Neuron (in vitro differentiated cells): Measurements from ENCODE around the gene HS3ST3A1.

ENCODE experiments used
- H2AFZ ChIP-seq: one replicate; pipeline ENCODE4 v1.6.1; 2013; ENCODE audit warnings: low read depth, mild to moderate bottlenecking, inconsistent platforms, low read length, moderate library complexity
- H3K27me3 ChIP-seq: one replicate; pipeline ENCODE4 v1.6.1; 2013; ENCODE audit warnings: low read length; ENCODE audit not compliant: insufficient read depth
- H3K36me3 ChIP-seq: one replicate; pipeline ENCODE4 v1.6.1; 2013; ENCODE audit warnings: low read length; ENCODE audit not compliant: insufficient read depth
- H3K4me1 ChIP-seq: one replicate; pipeline ENCODE4 v1.6.1; 2013; ENCODE audit warnings: low read length; ENCODE audit not compliant: insufficient read depth
- H3K4me3 ChIP-seq: 2 replicates; pipeline ENCODE4 v1.5.1; 2013; ENCODE audit warnings: mild to moderate bottlenecking, low read length, moderate library complexity
- H3K9me3 ChIP-seq: one replicate; pipeline ENCODE4 v1.6.1; 2013; ENCODE audit warnings: low read length

HS3ST3A1 gene

DNA sequence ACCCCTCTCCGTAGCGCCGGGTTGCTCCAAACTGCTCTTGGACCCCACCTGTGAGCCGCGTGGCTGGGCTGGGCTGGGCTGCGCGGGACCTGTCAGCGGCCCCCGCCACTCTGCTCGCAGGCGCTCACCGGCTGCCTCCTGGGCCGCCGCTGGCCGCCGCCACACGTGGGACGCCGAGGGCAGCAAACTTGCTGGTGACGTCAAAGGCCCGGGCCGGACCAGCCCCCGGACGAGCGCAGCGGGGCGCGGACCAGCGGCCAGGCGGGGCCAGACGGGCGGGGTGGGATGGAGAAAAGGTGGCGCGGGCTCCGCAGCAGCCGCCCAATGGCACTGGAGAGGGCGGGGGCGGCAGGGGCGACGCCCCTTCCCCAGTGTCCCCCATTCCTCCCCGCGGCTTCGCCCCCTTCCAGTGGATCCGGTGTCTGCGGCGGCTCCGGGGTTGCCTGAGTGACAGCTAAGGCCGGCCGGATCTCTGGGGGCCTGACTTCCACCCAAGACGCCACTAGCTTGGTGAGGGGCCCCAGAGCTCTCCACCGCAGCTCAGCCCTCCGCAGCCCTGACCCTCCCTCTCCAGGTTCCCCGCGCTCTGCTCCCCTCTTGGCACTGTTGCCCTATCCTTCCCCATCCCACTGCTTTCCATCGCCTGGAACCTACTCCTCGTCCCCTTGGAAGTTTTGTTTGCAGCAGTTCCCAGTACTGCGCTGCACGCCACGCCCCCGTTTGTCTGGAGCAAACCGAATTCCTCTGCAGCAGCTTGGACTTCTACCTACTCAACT, at the start of gene HS3ST3A1:
Gene HS3ST3A1 (minus strand): TSS at position 154 of the 776 bp plus-strand sequence. CDS start 800 bp downstream, outside the sequence.
- H3K4me1 ChIP-seq = peaks cover 16% of the 10 kb centered on the region
- peaks cover 2% of the 10 kb centered on the region for H3K9me3 ChIP-seq
- H2AFZ ChIP-seq = peak within 1 kb of the TSS; percentile 28
- H3K4me3 ChIP-seq = peak within 1 kb of the TSS; percentile 64
- no peaks in the 10 kb centered on the region for H3K27me3 ChIP-seq
- H3K36me3 ChIP-seq = no peaks in the 10 kb centered on the region

GRCh38 chr17:13650096-13650675, 48.5 kb upstream of the HS3ST3A1 start:
- Histone ChIP-seq H2AFZ (no peak overlapping the region), H3K4me1 (peaks cover 8% of the 10 kb centered on the region), H3K27me3 (no peaks in the 10 kb centered on the region), H3K9me3 (peaks cover 2% of the 10 kb centered on the region), H3K4me3 (no peak overlapping the region), H3K36me3 (no peaks in the 10 kb centered on the region)

DNA sequence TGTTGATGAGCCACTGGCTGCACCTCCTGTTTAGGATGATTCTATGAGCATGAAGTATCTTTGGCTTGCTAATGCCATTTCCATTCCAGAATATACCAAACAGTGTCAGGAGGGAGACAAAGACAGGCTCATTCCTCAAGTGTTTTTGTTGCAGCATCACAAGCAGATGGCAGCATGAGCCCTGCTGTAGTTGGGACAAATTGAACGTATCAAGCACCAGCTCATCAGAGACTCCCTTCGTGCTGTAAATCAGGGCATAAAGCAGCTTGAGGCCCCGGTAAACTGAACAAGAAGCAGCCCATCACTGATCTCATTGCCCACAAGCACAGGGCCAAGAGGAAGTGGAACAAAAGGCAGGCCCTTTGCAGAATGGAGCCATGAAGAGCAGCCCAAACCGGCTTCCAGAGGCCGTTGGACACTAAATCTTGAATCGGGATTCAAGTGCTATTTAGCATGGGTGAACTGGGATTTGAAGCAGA, 45.9 kb upstream of the HS3ST3A1 start:
- H3K4me3 ChIP-seq = no peak overlapping the region
- peaks cover 2% of the 10 kb centered on the region for H3K9me3 ChIP-seq
- no peak overlapping the region for H2AFZ ChIP-seq
- no peaks in the 10 kb centered on the region for H3K36me3 ChIP-seq
- no peaks in the 10 kb centered on the region for H3K27me3 ChIP-seq
- peaks cover 22% of the 10 kb centered on the region for H3K4me1 ChIP-seq

DNA sequence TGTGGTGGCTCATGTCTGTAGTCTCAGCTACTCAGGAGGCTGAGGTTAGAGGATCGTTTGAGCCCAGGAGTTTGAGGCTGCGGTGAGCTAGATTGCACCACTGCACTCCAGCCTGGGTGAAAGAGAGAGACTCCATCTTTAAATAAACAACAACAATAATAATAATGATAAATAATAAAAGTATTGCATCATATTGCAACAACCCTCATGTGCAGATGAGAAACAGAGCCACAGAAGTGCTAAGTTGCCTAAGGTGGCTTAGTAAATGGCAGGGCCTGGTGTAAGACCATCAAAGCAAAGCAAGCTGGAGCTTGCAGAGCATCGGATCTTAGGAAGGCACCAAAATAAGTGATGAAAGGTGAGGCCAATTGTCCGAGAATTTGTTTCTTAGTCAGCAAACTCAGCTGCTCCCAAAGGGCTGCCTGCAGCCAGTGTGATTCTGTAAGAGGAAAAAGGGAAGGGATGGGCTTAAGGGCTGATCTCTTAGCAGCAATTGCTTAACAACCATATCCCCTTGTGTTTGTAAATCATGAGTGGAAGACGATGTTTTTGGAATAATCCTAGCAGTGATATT, 45.3 kb upstream of the HS3ST3A1 start:
- H3K9me3 ChIP-seq = peaks cover 2% of the 10 kb centered on the region
- H2AFZ ChIP-seq = no peak overlapping the region
- H3K4me1 ChIP-seq = peaks cover 27% of the 10 kb centered on the region
- H3K36me3 ChIP-seq = no peaks in the 10 kb centered on the region
- no peaks in the 10 kb centered on the region for H3K27me3 ChIP-seq
- no peak overlapping the region for H3K4me3 ChIP-seq

- Histone ChIP-seq H3K4me3 (no peak overlapping the region), H2AFZ (no peak overlapping the region), H3K4me1 (peaks cover 33% of the 10 kb centered on the region), H3K36me3 (no peaks in the 10 kb centered on the region), H3K27me3 (no peaks in the 10 kb centered on the region), H3K9me3 (peaks cover 2% of the 10 kb centered on the region)
Observed at GRCh38 chr17:13646411-13646810, 44.7 kb upstream of the HS3ST3A1 start.

DNA sequence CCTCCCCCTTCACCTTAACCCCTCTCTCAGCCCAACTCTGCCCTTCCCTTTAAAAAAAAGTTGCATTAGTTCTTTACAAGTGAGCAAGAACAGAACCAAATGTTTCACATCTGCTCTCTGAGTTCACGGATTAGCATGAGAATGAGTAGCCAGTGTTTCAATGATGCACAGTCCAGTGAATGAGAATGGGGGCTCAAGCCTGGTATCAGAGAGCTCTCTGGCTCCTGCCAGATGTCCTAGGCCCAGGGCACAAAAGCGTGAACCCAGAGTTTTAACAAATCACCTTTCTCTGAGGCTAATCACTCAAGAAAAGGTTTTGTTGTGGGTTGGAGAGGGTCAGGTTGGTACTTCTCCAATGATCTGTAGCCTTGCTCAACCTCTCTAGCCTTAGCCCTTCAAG, 41.5 kb upstream of the HS3ST3A1 start:
- no peak overlapping the region for H3K4me3 ChIP-seq
- H2AFZ ChIP-seq = no peak overlapping the region
- H3K36me3 ChIP-seq = no peaks in the 10 kb centered on the region
- H3K27me3 ChIP-seq = no peaks in the 10 kb centered on the region
- H3K4me1 ChIP-seq = peaks cover 62% of the 10 kb centered on the region
- H3K9me3 ChIP-seq = no peaks in the 10 kb centered on the region

- Histone ChIP-seq H3K4me3 (no peak overlapping the region), H3K4me1 (peaks cover 54% of the 10 kb centered on the region), H3K9me3 (no peaks in the 10 kb centered on the region), H3K36me3 (no peaks in the 10 kb centered on the region), H3K27me3 (no peaks in the 10 kb centered on the region), H2AFZ (no peak overlapping the region)
Observed at GRCh38 chr17:13642188-13642587, 40.5 kb upstream of the HS3ST3A1 start.

GRCh38 chr17:13640551-13640950, 38.8 kb upstream of the HS3ST3A1 start:
- H3K9me3 ChIP-seq = no peaks in the 10 kb centered on the region
- H3K36me3 ChIP-seq = no peaks in the 10 kb centered on the region
- H3K4me3 ChIP-seq = no peak overlapping the region
- H2AFZ ChIP-seq = no peak overlapping the region
- H3K27me3 ChIP-seq = no peaks in the 10 kb centered on the region
- peaks cover 53% of the 10 kb centered on the region for H3K4me1 ChIP-seq

- H3K4me3 ChIP-seq = no peak overlapping the region
- H3K4me1 ChIP-seq = peaks cover 50% of the 10 kb centered on the region
- no peaks in the 10 kb centered on the region for H3K36me3 ChIP-seq
- H2AFZ ChIP-seq = no peak overlapping the region
- H3K9me3 ChIP-seq = no peaks in the 10 kb centered on the region
- H3K27me3 ChIP-seq = no peaks in the 10 kb centered on the region
Observed at GRCh38 chr17:13638855-13639458, 37.2 kb upstream of the HS3ST3A1 start.

- Histone ChIP-seq H3K4me1 (peaks cover 34% of the 10 kb centered on the region), H2AFZ (no peak overlapping the region), H3K4me3 (no peak overlapping the region)
Observed at GRCh38 chr17:13636951-13637350, 35.2 kb upstream of the HS3ST3A1 start.

GRCh38 chr17:13635951-13636350, 34.2 kb upstream of the HS3ST3A1 start:
- Histone ChIP-seq H3K4me1 (peaks cover 25% of the 10 kb centered on the region), H3K9me3 (no peaks in the 10 kb centered on the region), H3K4me3 (no peak overlapping the region), H3K27me3 (no peaks in the 10 kb centered on the region), H2AFZ (no peak overlapping the region), H3K36me3 (no peaks in the 10 kb centered on the region)

More at GRCh38 chr17:13636951-13637350, 35.2 kb upstream of the HS3ST3A1 start:
- Histone ChIP-seq H3K36me3 (no peaks in the 10 kb centered on the region), H3K27me3 (no peaks in the 10 kb centered on the region), H3K9me3 (no peaks in the 10 kb centered on the region)

- H3K27me3 ChIP-seq = no peaks in the 10 kb centered on the region
- peaks cover 7% of the 10 kb centered on the region for H3K4me1 ChIP-seq
- H3K4me3 ChIP-seq = no peak overlapping the region
- H2AFZ ChIP-seq = no peak overlapping the region
- no peaks in the 10 kb centered on the region for H3K36me3 ChIP-seq
- H3K9me3 ChIP-seq = no peaks in the 10 kb centered on the region
Observed at GRCh38 chr17:13634021-13634420, 32.3 kb upstream of the HS3ST3A1 start.

DNA sequence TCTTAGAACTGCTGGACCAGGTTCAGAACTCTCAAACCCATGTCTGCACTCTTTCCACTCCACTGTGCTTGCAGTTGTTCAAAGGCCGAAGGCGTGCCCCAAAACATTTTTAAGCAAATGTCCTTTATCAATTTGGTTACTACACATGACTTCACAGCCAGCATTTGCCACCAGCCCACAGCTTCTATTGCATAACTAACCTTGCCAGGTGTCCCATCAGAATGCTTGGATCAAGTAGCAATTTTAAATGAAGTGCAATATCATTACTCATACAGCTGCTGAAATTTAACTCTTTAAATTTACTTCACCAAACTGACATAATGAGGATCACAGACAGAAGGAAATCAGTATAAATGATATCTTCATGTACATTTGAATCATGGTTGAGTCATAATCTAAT, 29.8 kb upstream of the HS3ST3A1 start:
- Histone ChIP-seq H3K36me3 (no peaks in the 10 kb centered on the region), H2AFZ (no peak overlapping the region), H3K27me3 (no peaks in the 10 kb centered on the region), H3K9me3 (no peaks in the 10 kb centered on the region), H3K4me1 (no peaks in the 10 kb centered on the region), H3K4me3 (no peak overlapping the region)
